Measurements from ENCODE around the gene GALNTL6. TPM values are rescaled to one million over a fixed set of nuclear protein-coding genes. Genes with fewer than 3 reads are reported as not detected.
"Not testable (repeated sequence)": the region's sequence is repeated elsewhere in the genome, so short reads cannot be mapped to it uniquely, and the experiment has no call there.

Gene GALNTL6
- total RNA-seq, 4 donors from 2014 or later: 0.30 to 1.3 (median 0.60) TPM

DNA sequence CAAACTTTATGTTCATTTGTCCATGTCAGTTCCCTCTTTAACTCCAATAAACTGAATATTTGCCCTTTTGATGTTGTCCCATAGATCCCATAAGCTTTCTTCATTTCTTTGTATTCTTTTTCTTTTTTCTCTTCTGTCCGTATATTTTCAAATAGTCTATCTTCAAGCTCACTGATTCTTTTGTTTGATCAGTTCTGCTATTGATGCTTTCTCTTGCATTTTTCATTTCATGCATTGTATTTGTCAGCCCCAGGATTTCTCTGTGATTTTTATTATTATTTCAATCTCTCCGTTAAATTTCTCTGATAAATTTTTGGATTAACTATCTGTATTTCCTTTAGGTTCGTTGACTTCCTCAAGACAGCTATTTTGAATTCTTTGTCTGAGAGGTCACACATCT lies 1082.5 kb downstream of the GALNTL6 start:
- WGBS, 2 donors: 88 to 91% methylated on average over 3 of the region's 3 CpGs
- no peak overlapping the region for H3K4me3 ChIP-seq (ENCODE audit: low read depth, poor library complexity, severe bottlenecking)
- TF ChIP-seq POLR2A (IDR thresholded peaks at IDR 0.05): no peak
- intact Hi-C loops (cut with DNase I; ENCODE audit: low total_unique reads): no loop called here
- no peak for DNase-seq (ENCODE audit: low spot score in 2 of 2)

DNA sequence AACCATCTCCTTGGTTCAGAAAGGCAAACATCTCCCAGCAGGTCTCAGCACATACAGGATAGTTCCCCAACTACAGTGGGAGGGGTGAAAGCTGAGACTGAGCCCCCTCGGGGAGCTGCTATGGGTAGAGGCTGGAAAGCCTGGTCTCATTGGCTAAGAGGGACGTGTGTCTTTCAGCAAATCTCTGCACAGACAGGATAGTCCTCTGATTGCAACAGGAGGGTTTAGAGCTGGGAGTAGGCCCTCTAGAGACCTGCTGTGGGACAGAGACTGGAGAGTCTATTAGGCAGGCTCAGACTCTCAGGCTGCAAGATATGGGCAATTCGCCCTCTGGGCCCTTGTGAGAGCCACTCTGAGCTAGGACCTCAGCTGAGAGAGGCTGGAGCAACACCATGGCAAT lies 1083.8 kb downstream of the GALNTL6 start:
- intact Hi-C loops (cut with DNase I; ENCODE audit: low total_unique reads): no loop called here
- WGBS, 2 donors: 68 to 71% methylated on average over 3 of the region's 3 CpGs

DNA sequence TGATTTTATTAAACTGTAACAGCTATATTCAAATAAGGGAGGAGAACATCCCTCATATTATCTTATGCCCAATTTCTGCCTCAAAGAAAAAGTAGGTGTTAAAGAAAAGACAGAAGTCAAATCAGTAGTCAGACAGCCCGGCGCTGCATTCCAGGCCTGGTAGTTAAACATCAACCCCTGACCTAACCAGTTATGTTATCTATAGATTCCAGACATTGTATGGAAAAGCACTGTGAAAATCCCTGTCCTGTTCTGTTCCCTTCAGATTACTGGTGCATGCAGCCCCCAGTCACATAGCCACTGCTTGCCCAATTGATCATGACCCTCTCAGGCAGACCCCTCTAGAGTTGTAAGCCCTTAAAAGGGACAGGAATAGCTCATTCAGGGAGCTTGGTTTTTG lies 1085.5 kb downstream of the GALNTL6 start:
- intact Hi-C loops (cut with DNase I; ENCODE audit: low total_unique reads): no loop called here
- TF ChIP-seq POLR2A (IDR thresholded peaks at IDR 0.05): no peak
- TF ChIP-seq, protein P1, sequence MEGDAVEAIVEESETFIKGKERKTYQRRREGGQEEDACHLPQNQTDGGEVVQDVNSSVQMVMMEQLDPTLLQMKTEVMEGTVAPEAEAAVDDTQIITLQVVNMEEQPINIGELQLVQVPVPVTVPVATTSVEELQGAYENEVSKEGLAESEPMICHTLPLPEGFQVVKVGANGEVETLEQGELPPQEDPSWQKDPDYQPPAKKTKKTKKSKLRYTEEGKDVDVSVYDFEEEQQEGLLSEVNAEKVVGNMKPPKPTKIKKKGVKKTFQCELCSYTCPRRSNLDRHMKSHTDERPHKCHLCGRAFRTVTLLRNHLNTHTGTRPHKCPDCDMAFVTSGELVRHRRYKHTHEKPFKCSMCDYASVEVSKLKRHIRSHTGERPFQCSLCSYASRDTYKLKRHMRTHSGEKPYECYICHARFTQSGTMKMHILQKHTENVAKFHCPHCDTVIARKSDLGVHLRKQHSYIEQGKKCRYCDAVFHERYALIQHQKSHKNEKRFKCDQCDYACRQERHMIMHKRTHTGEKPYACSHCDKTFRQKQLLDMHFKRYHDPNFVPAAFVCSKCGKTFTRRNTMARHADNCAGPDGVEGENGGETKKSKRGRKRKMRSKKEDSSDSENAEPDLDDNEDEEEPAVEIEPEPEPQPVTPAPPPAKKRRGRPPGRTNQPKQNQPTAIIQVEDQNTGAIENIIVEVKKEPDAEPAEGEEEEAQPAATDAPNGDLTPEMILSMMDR (IDR thresholded peaks at IDR 0.05): no peak

More for the DNA sequence above, 1083.8 kb downstream of the GALNTL6 start:
- no peak for TF ChIP-seq POLR2A (IDR thresholded peaks at IDR 0.05)
- TF ChIP-seq, protein P1 (IDR thresholded peaks at IDR 0.05): no peak
- no peak for DNase-seq (ENCODE audit: low spot score in 2 of 2)
- H3K4me3 ChIP-seq (ENCODE audit: low read depth, poor library complexity, severe bottlenecking): no peak overlapping the region

DNA sequence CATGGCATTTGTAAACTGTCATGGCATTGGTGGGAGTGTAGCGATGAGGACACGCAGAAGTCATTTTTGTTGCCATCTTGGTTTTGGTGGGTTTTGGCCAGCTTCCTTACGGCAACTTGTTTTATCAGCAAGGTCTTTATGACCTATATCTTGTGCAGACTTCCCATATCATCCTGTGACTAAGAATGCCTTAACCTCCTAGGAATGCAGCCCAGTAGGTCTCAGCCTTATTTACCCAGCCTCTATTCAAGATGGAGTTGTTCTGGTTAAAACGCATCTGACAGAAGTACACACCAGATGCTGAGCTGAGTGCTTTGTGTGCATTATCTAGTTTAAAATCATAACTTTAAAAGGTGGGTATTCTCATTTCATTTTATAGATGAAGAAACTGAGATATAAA lies 1086.7 kb downstream of the GALNTL6 start:
- WGBS, 2 donors: 92 to 95% methylated on average over 4 of the region's 4 CpGs
- TF ChIP-seq, protein P1 (IDR thresholded peaks at IDR 0.05): no peak
- no peak for TF ChIP-seq POLR2A (IDR thresholded peaks at IDR 0.05)
- no peak for DNase-seq (ENCODE audit: low spot score in 2 of 2)
- intact Hi-C loops (cut with DNase I; ENCODE audit: low total_unique reads): no loop called here
- no peak overlapping the region for H3K4me3 ChIP-seq (ENCODE audit: low read depth, poor library complexity, severe bottlenecking)

More for the DNA sequence above, 1085.5 kb downstream of the GALNTL6 start:
- no peak for DNase-seq (ENCODE audit: low spot score in 2 of 2)
- no peak overlapping the region for H3K4me3 ChIP-seq (ENCODE audit: low read depth, poor library complexity, severe bottlenecking)
- WGBS, 2 donors: 83 to 87% methylated on average over 2 of the region's 2 CpGs

DNA sequence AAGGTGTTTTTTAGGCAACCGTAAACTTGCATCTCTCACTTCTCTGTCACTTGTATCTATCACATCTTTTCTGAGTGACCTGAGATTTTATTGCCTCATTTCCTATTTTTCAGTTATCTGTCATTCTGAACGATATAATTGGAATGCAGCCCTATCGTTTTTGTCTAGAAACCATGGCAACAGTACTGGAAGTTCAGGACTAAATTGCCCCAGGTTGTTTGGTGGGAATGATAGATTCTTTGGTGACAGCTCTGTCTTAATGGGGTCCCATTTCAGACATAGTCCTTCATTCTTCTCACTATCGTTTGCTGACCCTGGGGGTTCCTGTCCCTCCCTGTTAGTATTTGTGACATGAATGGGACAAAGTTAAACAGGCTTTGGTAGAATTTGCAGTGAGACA lies 1087.7 kb downstream of the GALNTL6 start:
- DNase-seq (ENCODE audit: low spot score in 2 of 2): no peak
- 11 to 25% methylated on average over 4 of the region's 4 CpGs for WGBS, 2 donors
- intact Hi-C loops (cut with DNase I; ENCODE audit: low total_unique reads): no loop called here
- TF ChIP-seq, protein P1 (IDR thresholded peaks at IDR 0.05): no peak
- TF ChIP-seq POLR2A (IDR thresholded peaks at IDR 0.05): no peak
- no peak overlapping the region for H3K4me3 ChIP-seq (ENCODE audit: low read depth, poor library complexity, severe bottlenecking)

DNA sequence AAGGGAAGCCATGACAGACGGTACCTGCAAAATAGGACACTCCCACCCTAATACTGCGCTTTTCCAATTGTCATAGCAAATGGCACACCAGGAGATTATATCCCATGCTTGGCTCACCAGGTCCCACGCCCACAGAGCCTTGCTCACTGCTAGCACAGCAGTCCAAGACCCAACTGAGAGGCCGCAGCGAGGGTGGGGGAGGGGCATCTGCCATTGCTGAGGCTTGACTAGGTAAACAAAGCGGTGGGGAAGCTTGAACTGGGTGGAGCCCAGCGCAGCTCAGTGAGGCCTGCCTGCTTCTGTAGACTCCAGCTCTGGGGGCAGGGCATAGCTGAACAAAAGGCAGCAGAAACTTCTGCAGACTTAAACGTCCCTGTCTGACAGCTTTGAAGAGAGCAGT lies 1099.3 kb downstream of the GALNTL6 start:
- DNase-seq (ENCODE audit: low spot score in 2 of 2); H3K4me3 ChIP-seq (ENCODE audit: low read depth, poor library complexity, severe bottlenecking); intact Hi-C loops (cut with DNase I; ENCODE audit: low total_unique reads): not testable (repeated sequence)
- WGBS, 2 donors: 83 to 87% methylated on average over 8 of the region's 8 CpGs

DNA sequence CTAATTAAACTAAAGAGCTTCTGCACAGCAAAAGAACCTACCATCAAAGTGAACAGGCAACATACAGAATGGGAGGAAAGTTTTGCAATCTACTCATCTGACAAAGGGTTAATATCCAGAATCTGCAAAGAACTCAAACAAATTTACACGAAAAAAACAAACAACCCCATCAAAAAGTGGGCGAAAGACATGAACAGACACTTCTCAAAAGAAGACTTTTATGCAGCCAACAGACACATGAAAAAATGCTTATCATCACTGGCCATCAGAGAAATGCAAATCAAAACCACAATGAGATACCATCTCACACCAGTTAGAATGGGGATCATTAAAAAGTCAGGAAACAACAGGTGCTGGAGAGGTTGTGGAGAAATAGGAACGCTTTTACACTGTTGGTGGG lies 1104.2 kb downstream of the GALNTL6 start:
- DNase-seq (ENCODE audit: low spot score in 2 of 2); H3K4me3 ChIP-seq (ENCODE audit: low read depth, poor library complexity, severe bottlenecking); intact Hi-C loops (cut with DNase I; ENCODE audit: low total_unique reads): not testable (repeated sequence)
- WGBS, 2 donors: 86 to 89% methylated on average over 3 of the region's 3 CpGs

Data from lower leg skin (tissue), 4 donors.